ENCODE results near the gene NOSTRIN.

NOSTRIN gene

GRCh38 chr2:168889635-168890005, 87.2 kb downstream of the NOSTRIN start:
- DNase-seq = no peak

GRCh38 chr2:168890006-168890782, 87.8 kb downstream of the NOSTRIN start, which contains the start of gene SPC25:
TSS of gene SPC25 (minus strand) at chr2:168890430. CDS start at chr2:168889519, 911 bp downstream.
- DNase-seq = peak; percentile 91

GRCh38 chr2:168892327-168892726, 89.9 kb downstream of the NOSTRIN start:
- DNase-seq = no peak

- no peak for DNase-seq
Observed at GRCh38 chr2:168894101-168894500, 91.7 kb downstream of the NOSTRIN start.

- DNase-seq = no peak
Observed at GRCh38 chr2:168894720-168895119, 92.3 kb downstream of the NOSTRIN start.

- DNase-seq = no peak
Observed at GRCh38 chr2:168895771-168896170, 93.3 kb downstream of the NOSTRIN start.

GRCh38 chr2:168896783-168897182, 94.3 kb downstream of the NOSTRIN start:
- DNase-seq = peak; percentile 19

- DNase-seq = no peak
Observed at GRCh38 chr2:168897449-168897848, 95.0 kb downstream of the NOSTRIN start.

GRCh38 chr2:168901003-168901402, 98.6 kb downstream of the NOSTRIN start, which contains the start of gene G6PC2:
TSS of gene G6PC2 (plus strand) at chr2:168901291. CDS start at chr2:168901332, 41 bp downstream.
- DNase-seq = no peak

- no peak for DNase-seq
Observed at GRCh38 chr2:168903888-168904287, 101.5 kb downstream of the NOSTRIN start.

GRCh38 chr2:168904358-168904757, 101.9 kb downstream of the NOSTRIN start:
- DNase-seq = no peak

- DNase-seq = no peak
Observed at GRCh38 chr2:168907940-168908662, 105.7 kb downstream of the NOSTRIN start.

GRCh38 chr2:168910330-168910729, 107.9 kb downstream of the NOSTRIN start:
- no peak for DNase-seq

GRCh38 chr2:168912466-168912865, 110.0 kb downstream of the NOSTRIN start:
- no peak for DNase-seq

- DNase-seq = no peak
Observed at GRCh38 chr2:168912901-168913369, 110.5 kb downstream of the NOSTRIN start.

GRCh38 chr2:168913495-168913894, 111.1 kb downstream of the NOSTRIN start:
- DNase-seq = no peak
